ENCODE data around the gene BAD.
A peak's percentile ranks its signal among the peaks of the same experiment; 100 is the strongest.

Gene BAD

GRCh38 chr11:64229090-64229743 is 55.2 kb downstream of the BAD start:
- no peak for DNase-seq (ENCODE audit: low read depth)

- no peak for DNase-seq (ENCODE audit: low read depth)
These were observed 57.0 kb downstream of the BAD start for GRCh38 chr11:64227405-64227956.

- peak; percentile 39 for DNase-seq (ENCODE audit: low read depth)
These were observed 57.9 kb downstream of the BAD start for GRCh38 chr11:64226507-64227051.

- peak; percentile 90 for DNase-seq (ENCODE audit: low read depth)
These were observed 58.6 kb downstream of the BAD start, which contains the start of the genes NUDT22 and TRPT1 for GRCh38 chr11:64225608-64226506. Gene NUDT22 (plus strand): TSS chr11:64226274. CDS start chr11:64226653, 379 bp downstream. Gene TRPT1 (minus strand): TSS chr11:64226186. CDS start chr11:64225860, 326 bp downstream.

- DNase-seq (ENCODE audit: low read depth), result no peak
These were observed 59.4 kb downstream of the BAD start for GRCh38 chr11:64224891-64225607.

GRCh38 chr11:64224151-64224890 is 60.1 kb downstream of the BAD start:
- no peak for DNase-seq (ENCODE audit: low read depth)

GRCh38 chr11:64223001-64223651 is 61.3 kb downstream of the BAD start:
- no peak for DNase-seq (ENCODE audit: low read depth)

- DNase-seq (ENCODE audit: low read depth), result no peak
These were observed 61.8 kb downstream of the BAD start for GRCh38 chr11:64222651-64223000.

GRCh38 chr11:64220798-64221197 is 63.7 kb downstream of the BAD start:
- DNase-seq (ENCODE audit: low read depth), result no peak

GRCh38 chr11:64220271-64220670 is 64.2 kb downstream of the BAD start:
- DNase-seq (ENCODE audit: low read depth), result no peak

Data from stimulated activated CD8-positive, alpha-beta memory T cell treated with anti-CD3 and anti-CD28 coated beads, Interleukin-12 subunit alpha, Interleukin-12 subunit beta, amount 100 ng/mL, for 4 hours (primary cell).